HG03103 (cell line): ENCODE data around the gene SOWAHD.
"Not testable (repeated sequence)": the region's sequence is repeated elsewhere in the genome, so short reads cannot be mapped to it uniquely, and the experiment has no call there.

ENCODE experiments used
- ATAC-seq: cut with Tn5 transposase; IDR thresholded peaks from one replicate; pipeline ENCODE4 v1.9.1; 2021; ENCODE audit warnings: low read depth; ENCODE audit not compliant: unreplicated experiment

The SOWAHD gene

DNA sequence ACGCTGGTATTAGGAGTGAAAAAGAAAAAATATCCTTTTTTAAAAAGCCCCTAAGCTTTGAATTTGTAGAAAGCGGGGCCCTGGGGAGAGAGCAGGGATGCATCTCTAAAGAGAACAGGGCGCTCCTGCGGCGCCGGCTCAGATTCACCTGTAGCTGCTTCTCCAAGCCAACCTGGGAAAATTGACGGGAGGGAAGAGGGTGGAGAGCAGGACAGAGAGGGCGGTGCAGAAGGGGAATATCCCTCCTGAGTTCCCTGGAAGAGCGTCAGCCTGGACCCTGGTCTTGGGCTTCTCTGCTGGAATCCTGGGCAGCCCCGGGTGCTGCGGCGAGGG lies 776 bp upstream of the SOWAHD start:
- no peak for ATAC-seq

DNA sequence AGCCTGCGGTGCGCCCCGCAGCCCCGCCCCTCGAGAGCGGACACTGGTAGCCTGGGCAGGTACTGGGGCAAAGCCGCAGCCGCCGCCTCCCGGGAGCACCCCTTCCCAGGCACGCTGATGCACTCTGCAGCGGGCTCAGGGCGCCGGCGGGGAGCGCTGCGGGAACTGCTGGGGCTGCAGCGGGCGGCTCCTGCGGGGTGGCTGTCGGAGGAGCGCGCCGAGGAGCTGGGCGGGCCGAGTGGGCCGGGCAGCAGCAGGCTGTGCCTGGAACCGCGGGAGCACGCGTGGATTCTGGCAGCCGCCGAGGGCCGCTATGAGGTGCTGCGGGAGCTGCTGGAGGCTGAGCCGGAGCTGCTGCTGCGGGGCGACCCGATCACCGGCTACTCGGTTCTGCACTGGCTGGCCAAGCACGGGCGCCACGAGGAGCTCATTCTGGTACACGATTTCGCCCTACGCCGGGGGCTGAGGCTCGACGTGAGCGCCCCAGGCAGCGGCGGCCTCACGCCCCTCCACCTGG lies 401 bp downstream of the SOWAHD start:
- ATAC-seq = no peak

DNA sequence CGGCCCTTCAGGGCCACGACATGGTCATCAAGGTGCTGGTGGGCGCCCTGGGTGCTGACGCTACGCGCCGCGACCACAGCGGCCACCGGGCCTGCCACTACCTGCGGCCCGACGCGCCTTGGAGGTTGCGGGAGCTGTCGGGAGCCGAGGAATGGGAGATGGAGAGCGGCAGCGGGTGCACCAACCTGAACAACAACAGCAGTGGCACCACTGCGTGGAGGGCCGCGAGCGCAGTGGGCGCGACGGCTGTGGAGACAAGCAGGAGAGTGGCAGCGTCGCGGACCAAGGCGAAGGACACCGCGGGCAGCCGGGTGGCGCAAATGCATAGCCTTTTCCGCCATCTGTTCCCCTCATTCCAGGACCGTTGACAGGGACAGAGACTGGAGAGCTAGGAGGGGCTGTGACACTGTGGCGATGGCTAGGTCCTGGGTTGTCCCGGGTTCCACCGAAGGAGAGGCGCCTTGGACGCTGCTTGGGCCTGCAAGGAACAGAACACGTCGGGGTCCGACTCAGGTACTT lies 919 bp downstream of the SOWAHD start:
- no peak for ATAC-seq

DNA sequence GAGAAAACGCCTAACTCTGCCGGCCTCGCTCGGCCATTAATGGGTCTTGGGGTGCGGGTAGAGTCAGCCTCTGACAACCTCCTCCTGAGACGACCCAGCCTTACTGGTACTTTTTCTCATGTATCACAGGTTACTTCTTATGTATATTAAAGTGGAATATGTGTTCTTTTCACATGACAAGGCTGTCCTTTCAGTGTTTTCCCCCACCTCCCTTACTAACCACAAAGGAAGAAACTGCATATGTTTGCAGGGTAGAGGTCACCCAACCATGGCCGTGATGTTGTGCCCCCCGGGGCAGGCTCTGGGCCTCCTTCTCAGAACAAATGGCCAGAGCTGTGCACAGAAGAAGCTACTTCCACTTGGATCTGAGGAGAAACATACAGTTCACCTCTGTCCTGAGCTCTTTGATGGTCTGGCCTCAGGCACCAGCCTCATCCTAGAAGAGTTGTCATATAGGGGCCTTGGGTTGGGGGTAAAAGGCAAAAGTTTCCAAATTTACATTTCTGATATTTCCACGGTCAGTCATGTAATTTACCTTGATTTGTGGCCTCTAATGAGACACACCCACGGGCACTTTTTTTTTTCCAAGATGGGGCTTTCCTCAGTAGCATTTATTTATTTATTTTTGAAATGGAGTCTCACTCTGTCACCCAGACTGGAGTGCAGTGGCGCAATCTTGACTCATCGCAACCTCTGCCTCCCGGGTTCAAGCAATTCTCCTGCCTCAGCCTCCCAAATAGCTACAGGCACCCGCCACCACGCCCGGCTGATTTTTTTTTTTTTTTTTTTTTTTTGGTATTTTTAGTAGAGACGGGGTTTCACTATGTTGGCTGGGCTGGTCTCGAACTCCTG lies 1.9 kb downstream of the SOWAHD start:
- no peak for ATAC-seq

DNA sequence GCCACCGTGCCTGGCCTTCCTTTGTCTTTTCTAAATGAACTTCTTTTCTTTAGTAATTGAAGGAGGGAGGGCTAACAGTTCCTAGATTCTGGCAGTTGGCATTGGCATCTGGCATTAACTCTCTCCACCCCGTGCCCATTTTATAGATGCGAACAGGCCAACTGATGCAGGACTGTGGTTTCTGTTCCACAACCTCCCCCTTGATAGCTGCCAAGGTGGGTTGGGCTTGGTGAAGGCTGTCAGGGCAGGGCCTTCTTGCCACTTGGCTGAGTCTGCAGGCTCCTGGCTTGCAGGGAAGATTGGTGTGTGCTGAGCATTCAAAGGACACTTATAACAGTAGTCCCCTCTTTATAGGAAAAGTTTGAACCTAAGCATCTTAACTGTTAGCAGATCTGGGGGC lies 4.3 kb downstream of the SOWAHD start:
- no peak for ATAC-seq

DNA sequence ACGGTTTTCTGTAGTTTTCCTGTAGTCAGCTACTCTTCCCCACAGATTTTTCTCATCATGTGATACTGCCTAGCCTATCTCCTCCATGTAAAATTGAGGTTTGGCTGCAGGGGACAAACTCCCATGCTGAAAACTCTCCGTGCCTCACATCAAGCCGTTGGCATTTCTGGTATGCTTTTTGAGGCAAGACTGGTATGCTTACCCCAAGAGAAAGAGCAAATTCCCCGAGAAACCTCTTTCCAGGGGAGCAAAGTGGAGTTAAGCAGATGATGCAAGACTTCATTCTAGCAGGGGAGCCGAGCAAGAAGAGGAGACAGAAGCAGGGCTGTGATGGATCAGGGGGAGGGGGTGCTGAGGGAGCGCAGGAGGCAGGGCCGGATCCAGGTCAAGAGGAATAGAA lies 4.8 kb downstream of the SOWAHD start:
- no peak for ATAC-seq

DNA sequence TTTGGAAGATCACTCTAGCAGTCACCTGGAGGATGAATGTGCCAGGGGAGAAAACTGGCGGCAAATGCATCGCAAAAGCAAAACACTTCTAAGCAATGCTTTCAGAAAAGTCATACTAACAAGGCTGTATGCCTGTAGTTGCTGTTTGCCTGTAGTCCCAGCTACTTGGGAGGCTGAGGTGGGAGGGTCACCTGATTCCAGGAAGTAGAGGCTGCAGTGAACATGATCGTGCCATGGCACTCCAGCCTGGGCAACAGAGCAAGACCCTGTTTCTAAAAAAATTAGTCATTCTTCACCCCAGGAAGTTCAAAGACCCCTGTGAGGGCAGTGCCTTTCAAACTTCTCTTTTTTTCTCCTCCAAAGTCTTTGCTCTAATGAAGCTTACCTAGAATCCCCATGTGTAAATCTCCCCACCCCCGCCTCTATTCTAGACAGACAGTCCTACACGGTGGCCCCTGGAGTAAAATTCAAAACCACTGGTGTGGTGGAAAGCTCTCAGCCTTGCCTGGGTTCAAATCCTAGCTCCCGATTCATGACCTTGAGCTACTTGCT lies 5.5 kb downstream of the SOWAHD start:
- ATAC-seq = no peak

DNA sequence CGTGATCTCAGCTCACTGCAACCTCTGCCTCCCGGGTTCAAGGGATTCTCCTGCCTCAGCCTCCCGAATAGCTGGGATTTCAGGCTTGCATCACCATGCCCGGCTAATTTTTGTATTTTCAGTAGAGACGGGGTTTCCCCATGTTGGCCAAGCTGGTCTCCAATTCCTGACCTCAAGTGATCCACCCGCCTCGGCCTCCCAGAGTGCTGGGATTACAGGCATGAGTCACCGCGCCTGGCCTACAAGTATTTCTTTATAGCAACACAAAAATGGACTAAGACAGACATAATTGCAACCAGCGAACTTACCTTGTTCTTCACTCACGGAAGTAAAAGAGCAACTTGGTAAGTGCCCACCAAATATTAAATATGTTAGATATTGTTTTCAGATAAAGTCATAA lies 10.0 kb downstream of the SOWAHD start:
- ATAC-seq = not testable (repeated sequence)

DNA sequence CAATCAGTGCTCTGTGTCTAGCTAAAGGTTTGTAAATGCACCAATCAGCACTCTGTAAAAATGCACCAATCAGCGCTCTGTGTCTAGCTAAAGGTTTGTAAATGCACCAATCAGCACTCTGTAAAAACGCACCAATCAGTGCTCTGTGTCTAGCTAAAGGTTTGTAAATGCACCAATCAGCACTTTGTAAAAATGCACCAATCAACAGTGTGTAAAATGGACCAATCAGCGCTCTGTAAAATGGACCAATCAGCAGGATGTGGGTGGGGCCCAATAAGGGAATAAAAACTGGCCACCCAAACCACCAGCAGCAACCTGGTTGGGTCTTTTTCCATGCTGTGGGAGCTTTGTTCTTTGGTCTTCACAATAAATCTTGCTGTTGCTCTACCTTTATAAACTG lies 11.0 kb downstream of the SOWAHD start:
- ATAC-seq = not testable (repeated sequence)

DNA sequence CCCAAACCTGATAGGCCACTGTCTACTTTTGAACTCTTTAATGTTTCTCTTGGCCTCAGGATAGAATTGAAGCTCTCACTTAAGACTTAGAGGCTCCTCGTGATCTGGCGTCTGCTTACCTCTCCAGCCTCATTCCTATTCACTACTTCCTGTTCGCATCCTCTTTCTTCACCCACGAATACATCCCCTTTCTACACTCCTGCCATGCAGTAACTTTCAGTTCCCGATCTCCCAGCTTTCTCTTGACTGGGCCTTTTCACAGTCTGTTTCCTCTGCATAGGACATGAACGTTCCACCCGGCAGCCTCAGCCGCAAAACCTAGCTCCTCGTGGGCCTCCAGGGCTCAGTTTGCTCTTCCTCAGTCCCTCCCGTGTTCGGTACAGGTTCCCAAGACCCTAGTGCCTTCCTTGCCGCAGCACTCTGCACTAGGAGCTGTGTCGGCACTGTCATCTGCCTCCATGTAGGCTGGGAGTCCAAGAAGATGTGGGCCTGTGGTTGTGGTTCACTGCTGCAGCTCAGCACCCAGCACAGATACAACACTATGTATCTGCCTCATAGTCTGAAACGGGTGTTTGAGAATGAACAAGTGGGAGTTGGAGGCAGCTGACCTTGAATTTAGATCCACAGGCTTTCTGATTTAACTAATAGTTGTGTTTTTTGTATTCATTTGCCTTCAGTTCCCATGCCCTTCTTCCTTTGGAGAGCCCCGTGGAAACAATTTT lies 17.3 kb downstream of the SOWAHD start:
- ATAC-seq = no peak

DNA sequence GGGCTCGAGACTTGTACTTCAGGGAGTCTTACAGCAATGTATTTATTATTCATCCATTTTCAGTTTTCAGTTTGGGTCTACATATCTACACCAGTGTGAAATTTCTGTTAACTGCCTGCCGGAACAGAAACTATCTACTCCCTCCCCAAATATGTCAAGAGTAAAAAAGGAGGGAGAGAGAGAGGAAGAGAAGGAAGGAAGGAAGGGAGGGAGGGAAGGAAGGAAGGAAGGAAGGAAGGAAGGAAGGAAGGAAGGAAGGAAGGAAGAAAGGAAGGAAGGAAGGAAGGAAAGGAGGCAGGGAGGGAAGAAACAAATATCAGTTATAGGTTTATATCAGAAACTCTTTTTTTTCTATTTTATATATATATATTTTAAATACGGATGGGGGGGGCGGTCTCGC lies 20.4 kb downstream of the SOWAHD start:
- ATAC-seq = no peak

DNA sequence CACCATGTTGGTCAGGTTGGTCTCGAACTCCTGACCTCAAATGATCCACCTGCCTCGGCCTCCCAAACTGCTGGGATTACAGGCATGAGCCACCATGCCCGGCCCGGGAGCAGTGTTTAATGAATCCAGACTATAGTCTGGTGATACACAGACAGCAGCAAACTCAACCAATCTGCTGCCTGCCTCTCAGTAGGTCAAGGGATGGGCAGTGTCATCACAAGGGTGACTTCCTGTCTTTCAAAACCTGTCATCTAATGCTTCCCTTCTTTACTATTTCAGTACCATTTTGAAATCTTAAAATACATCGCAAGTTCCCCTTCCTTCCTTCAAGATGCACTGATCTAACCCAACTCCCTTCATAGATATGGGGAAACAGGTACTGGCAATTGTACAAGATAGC lies 24.6 kb downstream of the SOWAHD start:
- no peak for ATAC-seq

DNA sequence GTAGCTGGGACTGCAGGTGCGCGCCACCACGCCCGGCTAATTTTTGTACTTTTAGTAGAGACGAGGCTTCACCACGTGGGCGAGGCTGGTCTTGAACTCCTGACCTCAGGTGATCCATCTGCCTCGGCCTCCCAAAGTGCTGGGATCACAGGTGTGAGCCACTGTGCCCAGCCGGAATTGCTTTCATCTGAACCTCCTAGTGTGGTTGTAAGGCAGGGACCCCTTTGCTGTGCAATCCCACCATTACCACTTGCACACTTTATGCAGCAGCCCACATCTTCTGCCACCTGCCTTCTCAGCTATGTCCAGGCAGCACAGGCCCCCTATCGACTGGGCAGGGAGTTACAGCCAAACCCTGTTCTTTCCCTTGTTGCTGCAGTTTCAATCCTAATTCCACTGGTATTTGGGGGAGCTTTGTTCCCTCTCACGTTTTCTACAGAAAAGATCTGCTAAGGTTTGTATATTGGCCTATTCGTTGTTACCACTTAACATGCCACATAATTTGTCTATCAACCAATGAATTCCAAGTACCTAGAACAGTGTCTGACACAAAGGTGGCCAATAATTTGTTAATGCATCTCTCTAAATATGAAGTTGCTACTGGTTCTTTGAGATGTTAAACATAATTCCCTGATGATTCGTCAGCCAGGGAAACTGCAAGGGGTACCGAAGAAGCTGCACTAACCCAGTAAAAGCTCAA lies 26.5 kb downstream of the SOWAHD start:
- ATAC-seq = no peak

DNA sequence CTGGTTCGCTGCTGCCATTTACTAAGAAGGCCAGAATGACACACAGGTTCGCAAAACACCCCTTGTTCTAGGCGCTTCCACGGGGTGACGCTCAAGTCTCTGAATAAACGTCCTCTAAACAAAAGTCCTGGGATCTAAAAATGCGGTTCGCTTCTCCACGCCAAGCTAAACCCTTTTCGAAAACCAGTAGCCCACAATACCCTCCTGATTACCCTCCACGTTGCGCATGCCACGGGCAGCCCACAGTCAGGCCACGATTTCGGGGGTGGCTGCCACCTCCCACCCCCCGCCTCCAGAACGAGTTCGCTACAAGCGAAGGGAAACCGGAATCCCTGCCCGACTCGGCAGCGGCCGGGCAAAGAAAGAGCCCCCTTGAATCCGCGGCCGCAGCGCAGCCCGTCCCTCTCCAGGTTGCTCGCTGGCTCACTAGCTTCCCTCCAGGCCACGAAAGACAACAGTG lies 32.6 kb downstream of the SOWAHD start:
- ATAC-seq = peak; percentile 20

DNA sequence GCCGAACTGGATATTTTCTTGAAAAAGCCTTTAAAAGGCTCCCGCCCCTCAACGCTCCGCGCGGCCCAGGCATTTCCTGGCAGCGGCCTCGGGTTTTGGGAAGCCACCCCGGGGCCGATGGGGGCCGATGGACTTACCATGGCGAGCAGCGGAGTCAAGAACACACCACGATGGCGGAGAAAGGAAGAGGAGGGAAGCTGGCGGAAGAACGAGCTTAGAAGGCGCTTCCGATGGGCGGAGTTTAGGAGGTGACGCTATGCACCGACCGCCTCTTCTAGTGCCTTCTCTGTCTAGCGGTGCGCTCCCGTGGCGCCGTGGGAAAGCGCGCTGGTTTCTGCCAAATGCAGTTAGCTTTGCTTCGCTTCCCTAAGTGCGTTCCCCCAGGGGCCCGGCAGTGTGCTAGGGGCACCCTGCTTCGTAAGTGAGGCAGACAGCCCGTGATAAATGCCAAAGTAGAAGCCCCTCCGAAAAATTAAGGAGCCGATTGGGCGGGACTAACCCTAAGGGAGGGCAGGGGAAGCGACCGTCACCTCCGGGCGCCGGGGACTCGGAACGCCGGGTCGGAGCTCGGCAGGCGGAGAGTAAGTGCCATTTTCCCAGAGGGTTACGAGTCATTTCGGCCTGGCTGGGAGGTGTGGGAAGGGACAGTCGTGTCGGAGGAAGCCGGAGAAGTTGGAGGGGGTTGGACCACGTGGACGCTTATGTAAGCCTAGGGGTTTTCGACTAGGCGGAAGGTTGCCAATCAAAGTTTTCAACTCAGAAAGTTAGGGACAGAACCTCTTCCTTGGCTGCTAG lies 33.2 kb downstream of the SOWAHD start, which contains the start of gene RPL39:
Gene RPL39, minus strand, starts transcription at position 194 of the 795 bp plus-strand sequence. Its CDS starts 54 bp downstream, at position 140.
- peak; percentile 89 for ATAC-seq

DNA sequence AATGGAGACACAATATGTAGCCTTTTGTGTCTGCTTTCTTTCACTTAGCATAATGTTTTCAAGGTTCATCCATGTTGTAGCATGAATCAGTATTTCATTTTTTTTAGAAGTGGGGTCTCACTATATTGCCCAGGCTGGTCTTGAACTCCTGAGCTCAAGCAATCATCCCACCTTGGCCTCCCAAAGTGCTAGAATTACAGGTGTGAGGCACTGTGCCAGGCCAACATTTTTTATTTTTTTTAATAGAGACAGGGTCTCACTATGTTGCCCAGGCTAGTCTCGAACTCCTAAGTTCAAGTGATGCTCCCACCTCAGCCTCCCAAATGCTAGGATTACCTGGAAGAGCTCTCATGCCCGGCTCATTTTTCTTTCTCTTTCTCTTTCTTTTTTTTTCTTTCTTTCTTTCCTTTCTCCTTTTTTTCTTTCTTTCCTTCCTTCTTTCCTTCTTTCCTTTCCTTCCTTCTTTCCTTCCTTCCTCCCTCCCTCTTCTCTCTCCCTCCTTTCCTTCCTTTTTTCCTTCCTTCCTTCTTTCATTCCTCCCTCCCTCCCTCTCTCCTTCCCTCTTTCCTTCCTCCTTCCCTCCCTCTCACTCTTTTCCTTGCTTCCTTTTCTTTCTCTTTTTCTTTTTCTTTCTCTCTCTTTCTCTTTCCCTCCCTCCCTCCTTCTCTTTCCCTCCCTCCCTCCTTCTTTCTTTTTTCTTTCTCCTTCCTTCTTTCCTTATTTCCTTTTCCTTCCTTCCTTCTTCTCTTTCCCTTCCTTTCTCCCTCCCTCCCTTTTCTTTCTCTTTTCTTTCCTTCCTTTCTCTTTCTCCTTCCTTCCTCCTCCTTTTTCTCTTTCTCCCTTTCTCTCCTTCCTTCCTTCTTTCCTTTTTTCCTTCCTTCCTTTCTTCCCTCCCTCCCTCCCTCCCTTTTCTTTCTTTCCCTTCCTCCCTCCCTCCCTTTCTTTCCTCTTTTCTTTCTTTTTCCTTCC lies 43.1 kb downstream of the SOWAHD start:
- ATAC-seq = no peak

DNA sequence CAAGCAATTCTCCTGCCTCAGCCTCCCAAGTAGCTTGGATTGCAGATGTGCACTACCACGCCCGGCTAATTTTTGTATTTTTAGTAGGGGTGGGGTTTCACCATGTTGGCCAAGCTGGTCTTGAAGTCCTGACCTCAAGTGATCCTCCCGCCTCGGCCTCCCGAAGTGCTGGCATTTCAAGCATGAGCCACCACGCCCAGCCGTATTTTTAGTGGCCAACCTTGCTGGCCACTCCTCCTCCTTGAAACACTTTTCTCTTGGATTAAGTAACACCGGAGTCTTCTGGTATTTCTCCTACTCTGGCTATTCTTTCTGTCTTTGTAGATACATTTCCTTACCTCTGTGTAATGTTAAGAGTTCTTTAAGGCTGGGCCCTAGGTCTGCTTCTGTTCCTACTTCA lies 44.2 kb downstream of the SOWAHD start:
- no peak for ATAC-seq

DNA sequence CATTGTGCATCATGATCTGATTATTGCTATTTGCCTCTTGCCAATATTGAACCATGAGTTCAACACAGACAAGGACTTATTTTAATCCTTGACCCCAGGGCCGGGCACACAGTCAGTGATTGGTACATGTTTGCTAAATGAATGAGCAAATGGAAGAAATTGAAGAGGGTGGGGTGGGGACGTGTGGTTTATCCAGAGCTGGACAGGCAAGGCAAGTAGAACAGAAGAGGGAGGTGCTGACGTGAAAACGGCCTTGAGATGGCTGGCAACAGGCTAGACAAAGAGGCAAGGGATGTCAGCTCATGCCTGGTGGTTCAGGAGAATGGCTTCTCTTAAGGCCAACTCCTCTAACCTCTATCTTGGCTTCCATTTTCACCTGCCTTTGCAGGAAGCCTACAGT lies 50.1 kb downstream of the SOWAHD start:
- ATAC-seq = not testable (repeated sequence)
